ENCODE results near the gene ESPL1.

Gene ESPL1

DNA sequence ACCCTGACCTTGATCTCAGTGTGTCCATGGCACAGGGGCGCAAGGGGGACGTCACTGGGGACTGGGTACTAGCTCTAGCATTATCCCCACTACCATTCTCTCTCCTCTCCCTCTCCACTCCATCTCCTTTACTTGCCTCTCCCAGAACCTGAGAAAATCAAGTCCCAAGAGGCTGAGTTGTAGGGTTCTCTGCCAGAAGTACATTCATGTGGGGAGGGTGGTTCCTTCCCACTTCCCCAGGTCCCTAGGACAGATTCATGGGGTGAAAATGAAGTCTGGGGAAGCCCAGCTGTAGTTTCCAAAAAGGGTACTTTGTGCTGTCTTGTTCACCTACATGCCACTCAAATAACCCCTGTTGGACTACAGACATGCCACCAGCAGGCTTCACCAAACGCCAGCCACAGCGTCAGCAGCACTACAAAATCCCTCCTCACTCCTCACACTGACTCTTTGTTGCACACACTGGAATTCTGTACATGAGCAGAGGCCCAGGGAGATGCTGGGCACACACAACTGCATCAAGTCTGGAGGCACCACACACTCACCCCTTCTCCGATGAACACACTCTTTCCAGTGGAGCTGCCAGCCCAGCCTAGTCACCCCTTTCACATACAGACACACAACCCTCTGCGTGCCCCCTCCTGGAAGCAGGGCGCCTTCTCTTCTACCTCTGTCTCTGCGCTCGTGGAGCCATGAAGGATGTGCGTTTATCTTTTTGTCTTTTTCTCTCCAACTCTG, 43.0 kb upstream of the ESPL1 start:
- ATAC-seq (replicated peaks; ENCODE audit: extremely low read depth, poor library complexity, severe bottlenecking): no peak
- peak overlapping the region; percentile 9 for H3K4me3 Mint-ChIP-seq
- DNase-seq (ENCODE audit: low spot score in 2 of 2): no peak
- H3K36me3 Mint-ChIP-seq (ENCODE audit: insufficient read depth): peaks cover 4% of the 10 kb centered on the region
- H3K27me3 Mint-ChIP-seq: no peaks in the 10 kb centered on the region
- H3K27ac Mint-ChIP-seq (ENCODE audit: low read depth): peak overlapping the region; percentile 11
- H3K9me3 Mint-ChIP-seq: no peaks in the 10 kb centered on the region
- peaks cover 77% of the 10 kb centered on the region for H3K4me1 Mint-ChIP-seq

DNA sequence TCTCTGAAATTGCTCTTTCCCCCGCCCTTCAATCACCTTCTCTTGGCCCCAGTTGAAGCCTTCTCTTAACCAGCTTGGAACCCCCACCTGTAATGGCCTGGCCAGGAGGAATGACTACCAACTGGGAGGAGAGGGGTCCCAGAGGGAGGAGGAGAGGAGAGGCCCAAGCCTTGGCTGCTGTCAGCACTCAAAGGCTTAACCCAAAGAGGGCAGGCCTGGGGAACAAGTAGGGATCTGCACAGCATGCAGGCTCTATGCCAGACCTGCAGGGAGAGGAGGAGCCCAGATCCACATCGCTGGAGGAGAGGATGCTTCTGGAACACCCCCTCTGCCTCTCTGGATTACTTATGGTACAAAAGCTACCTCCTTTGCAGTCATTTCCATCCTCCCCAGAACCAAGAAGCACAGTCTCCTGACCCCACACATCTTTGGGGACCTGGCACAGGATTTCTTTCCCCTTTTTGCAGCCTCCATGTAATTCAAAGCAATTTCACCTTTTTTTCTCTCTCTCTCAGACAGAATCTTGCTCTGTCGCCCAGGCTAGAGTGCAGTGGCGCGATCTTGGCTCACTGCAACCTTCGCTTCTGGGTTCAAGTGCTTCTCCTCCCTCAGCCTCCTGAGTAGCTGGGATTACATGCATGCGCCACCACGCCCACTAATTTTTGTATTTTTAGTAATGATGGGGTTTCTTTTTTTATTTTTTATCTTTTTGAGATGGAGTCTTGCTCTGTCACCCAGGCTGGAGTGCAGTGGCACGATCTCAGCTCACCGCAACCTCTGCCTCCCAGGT, 42.3 kb upstream of the ESPL1 start:
- Mint-ChIP-seq H3K4me3 (no peak overlapping the region), H3K36me3 (ENCODE audit: insufficient read depth) (peaks cover 2% of the 10 kb centered on the region), H3K27me3 (no peaks in the 10 kb centered on the region), H3K9me3 (no peaks in the 10 kb centered on the region), H3K4me1 (peaks cover 76% of the 10 kb centered on the region), H3K27ac (ENCODE audit: low read depth) (peak overlapping the region; percentile 11)
- DNase-seq (ENCODE audit: low spot score in 2 of 2): no peak
- no peak for ATAC-seq (replicated peaks; ENCODE audit: extremely low read depth, poor library complexity, severe bottlenecking)

DNA sequence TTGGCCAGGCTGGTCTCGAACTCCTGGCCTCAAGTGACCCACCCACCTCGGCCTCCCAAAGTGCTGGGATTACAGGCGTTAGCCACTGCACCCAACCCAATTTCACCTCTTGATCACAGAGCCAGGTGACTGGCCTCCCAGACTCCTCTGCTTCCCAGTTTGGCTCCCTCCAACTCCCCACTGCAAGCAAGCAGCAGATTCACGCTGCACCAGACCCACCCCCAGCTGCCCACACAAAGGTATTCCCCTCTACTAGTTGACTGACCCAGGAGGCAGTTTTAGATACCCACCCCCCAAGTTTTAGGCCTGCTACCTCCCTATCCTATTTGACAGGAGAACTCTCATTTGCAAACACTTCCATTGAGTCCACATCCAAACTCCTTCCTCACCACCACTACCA, 41.3 kb upstream of the ESPL1 start:
- peaks cover 2% of the 10 kb centered on the region for H3K36me3 Mint-ChIP-seq (ENCODE audit: insufficient read depth)
- H3K4me3 Mint-ChIP-seq: no peak overlapping the region
- no peak overlapping the region for H3K27ac Mint-ChIP-seq (ENCODE audit: low read depth)
- no peaks in the 10 kb centered on the region for H3K27me3 Mint-ChIP-seq
- ATAC-seq (replicated peaks; ENCODE audit: extremely low read depth, poor library complexity, severe bottlenecking) (no peak), DNase-seq (ENCODE audit: low spot score in 2 of 2) (no peak)
- peaks cover 69% of the 10 kb centered on the region for H3K4me1 Mint-ChIP-seq
- H3K9me3 Mint-ChIP-seq: no peaks in the 10 kb centered on the region

DNA sequence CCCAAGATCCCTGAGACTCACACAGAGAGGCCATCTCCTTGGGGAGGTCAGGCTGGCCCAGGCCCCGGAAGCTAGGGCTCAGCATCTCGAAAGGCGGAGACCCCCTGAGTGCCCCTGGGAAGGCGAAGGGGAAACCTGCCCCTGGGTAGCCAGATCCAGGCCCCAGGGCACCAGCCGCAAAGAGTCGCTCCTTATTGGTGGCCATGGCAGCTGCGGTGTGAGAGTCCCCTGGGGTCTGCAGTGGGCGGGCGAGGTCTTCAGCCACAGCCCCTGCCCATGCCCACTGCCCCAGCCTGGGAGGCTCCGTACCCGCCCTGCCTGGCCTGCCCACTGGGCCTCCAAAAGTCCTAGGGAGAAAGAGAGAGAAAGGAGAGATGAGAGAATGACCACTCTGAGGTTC, 40.8 kb upstream of the ESPL1 start:
- H3K27me3 Mint-ChIP-seq: no peaks in the 10 kb centered on the region
- H3K4me1 Mint-ChIP-seq: peaks cover 66% of the 10 kb centered on the region
- H3K27ac Mint-ChIP-seq (ENCODE audit: low read depth): no peak overlapping the region
- DNase-seq (ENCODE audit: low spot score in 2 of 2) (no peak), ATAC-seq (replicated peaks; ENCODE audit: extremely low read depth, poor library complexity, severe bottlenecking) (no peak)
- H3K9me3 Mint-ChIP-seq: no peaks in the 10 kb centered on the region
- H3K4me3 Mint-ChIP-seq: no peak overlapping the region
- H3K36me3 Mint-ChIP-seq (ENCODE audit: insufficient read depth): peaks cover 3% of the 10 kb centered on the region

DNA sequence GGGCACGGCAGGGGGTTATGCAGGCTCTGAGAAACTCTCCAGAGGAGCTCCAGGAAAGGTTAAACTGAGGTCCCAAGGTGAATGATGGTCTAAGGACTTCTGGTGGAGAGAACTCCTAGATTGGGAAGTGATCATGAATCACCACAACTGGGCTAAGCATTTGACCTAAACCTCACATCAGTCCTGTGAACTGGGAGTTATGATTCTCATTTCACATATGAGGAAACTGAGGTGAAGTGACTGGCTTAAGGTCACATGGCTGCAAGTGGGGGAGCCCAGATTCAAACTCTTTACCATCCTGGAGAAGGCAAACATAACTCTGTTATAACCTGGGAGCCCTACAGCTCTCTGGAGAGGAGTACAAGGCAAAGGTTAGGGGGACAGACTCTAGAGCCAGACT, 40.3 kb upstream of the ESPL1 start:
- H3K4me1 Mint-ChIP-seq: peaks cover 66% of the 10 kb centered on the region
- H3K4me3 Mint-ChIP-seq: no peak overlapping the region
- peaks cover 6% of the 10 kb centered on the region for H3K36me3 Mint-ChIP-seq (ENCODE audit: insufficient read depth)
- no peaks in the 10 kb centered on the region for H3K27me3 Mint-ChIP-seq
- DNase-seq (ENCODE audit: low spot score in 2 of 2) (no peak), ATAC-seq (replicated peaks; ENCODE audit: extremely low read depth, poor library complexity, severe bottlenecking) (no peak)
- H3K27ac Mint-ChIP-seq (ENCODE audit: low read depth): peak overlapping the region; percentile 17
- H3K9me3 Mint-ChIP-seq: no peaks in the 10 kb centered on the region

DNA sequence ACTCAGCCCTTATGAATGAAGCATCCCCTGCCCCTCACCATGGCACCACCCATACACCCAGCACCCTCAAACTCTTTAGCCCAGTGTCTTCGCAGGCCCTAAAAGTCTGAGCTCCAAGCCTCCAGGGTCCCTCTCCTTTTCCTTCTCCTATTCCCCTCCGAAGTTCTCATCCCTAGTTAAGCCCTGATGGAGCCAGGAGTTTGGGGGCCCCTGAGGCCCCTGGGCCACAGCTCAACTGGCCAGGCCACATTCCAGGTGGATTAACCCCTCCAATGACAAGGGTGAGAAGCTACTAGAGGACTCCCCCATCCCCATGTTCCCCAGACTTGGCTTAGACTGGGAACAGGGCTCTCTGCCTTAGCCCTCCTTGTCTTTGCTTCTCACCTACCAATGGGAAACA, 38.6 kb upstream of the ESPL1 start:
- Mint-ChIP-seq H3K36me3 (ENCODE audit: insufficient read depth) (peaks cover 11% of the 10 kb centered on the region), H3K4me3 (peak overlapping the region; percentile 21), H3K9me3 (no peaks in the 10 kb centered on the region), H3K27me3 (no peaks in the 10 kb centered on the region), H3K27ac (ENCODE audit: low read depth) (peak overlapping the region; percentile 6), H3K4me1 (peaks cover 62% of the 10 kb centered on the region)
- no peak for DNase-seq (ENCODE audit: low spot score in 2 of 2)
- ATAC-seq (replicated peaks; ENCODE audit: extremely low read depth, poor library complexity, severe bottlenecking): no peak

DNA sequence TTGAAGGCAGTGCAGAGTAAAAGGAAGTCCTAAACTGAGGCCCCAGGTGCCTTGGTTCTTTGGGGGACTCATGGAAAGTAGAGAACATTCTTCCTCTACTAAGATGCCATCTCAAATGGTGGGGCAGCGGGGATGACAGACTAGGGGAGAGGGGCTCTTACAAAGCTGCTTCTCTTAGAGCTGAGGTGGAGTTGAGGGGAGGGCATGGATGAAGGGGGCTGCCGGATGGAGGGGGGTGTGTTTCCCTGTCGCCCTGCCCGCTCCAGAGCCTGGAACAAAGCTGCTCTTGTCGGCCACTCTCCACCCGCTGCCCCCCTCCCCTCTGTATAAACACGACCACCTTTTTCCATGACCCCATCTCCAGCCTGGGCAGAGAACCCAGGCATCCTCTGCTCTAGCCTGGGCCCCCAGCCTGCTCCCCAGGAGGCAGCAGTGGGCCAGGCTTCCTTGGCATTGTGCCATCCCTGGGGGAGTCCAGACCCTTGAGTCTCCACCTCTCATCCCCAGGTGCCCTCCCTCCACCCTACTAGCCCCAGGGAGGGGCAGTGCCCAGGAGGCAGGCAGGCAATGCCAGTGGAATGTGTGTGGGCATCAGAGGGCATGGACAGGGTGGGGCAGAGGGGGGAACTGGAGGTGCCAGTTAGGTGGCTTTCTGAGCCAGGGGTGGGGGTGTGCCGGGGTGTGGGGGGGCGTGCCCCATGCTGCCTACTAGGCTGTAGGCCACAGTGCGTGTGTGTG, 37.8 kb upstream of the ESPL1 start:
- Mint-ChIP-seq H3K4me1 (peaks cover 56% of the 10 kb centered on the region), H3K36me3 (ENCODE audit: insufficient read depth) (peaks cover 11% of the 10 kb centered on the region), H3K27me3 (no peaks in the 10 kb centered on the region), H3K27ac (ENCODE audit: low read depth) (peak overlapping the region; percentile 6), H3K9me3 (no peaks in the 10 kb centered on the region), H3K4me3 (peak overlapping the region; percentile 21)
- no peak for ATAC-seq (replicated peaks; ENCODE audit: extremely low read depth, poor library complexity, severe bottlenecking)
- no peak for DNase-seq (ENCODE audit: low spot score in 2 of 2)

DNA sequence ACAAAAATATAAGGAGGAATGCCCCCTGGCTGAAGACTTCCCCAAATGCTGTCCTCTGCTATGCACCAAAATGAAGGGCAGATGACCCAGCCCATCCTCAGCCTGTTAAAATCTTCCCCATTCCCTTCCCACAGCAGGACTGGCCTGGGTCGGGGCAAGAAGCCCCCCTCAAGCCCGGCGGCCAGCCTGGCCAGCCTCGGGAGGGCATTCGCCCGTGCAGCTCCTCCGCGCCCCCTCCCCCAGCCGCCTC, 36.5 kb upstream of the ESPL1 start:
- no peak overlapping the region for H3K27ac Mint-ChIP-seq (ENCODE audit: low read depth)
- peak overlapping the region; percentile 93 for H3K4me3 Mint-ChIP-seq
- H3K9me3 Mint-ChIP-seq: no peaks in the 10 kb centered on the region
- DNase-seq (ENCODE audit: low spot score in 2 of 2) (no peak), ATAC-seq (replicated peaks; ENCODE audit: extremely low read depth, poor library complexity, severe bottlenecking) (no peak)
- H3K4me1 Mint-ChIP-seq: peaks cover 64% of the 10 kb centered on the region
- H3K27me3 Mint-ChIP-seq: no peaks in the 10 kb centered on the region
- peaks cover 11% of the 10 kb centered on the region for H3K36me3 Mint-ChIP-seq (ENCODE audit: insufficient read depth)

DNA sequence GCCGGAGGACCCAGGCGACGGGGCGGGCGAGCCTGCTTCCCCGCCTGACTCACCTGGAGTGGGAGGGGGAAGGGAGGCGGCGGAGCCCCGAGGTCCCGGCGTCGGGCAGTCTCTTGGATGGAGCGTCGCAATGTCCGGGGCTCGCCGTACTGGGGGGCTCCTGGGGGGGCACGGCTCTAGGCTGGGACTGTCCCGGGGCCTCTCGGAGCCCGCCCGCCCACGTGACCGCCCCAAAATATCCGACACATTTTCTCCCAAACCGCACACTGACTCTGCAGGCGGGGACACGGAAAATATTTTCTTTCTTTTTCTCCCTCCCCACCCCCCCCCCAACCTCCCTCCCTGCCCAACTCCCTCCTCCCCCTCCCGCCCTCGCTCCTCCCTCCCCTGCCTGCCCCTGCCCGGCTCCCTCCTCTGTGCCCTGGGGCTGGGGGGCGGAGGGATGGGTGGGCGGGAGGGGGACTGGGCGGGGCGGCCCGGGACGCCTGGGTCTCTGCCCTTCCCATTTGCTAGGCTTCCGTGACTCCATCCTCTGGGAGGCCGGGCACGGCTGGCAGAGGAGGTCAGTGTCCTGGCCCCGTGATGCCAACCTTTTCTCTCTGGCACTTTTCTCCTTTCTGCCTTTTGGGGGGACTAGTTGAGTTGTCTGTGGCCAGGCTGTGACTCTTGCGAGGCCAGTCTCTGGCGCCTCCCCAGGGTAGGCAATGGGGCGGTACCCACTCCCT, 36.0 kb upstream of the ESPL1 start, which contains the start of gene RARG:
TSS of gene RARG (minus strand) at position 289 of the 725 bp plus-strand sequence. CDS start 4,664 bp downstream, outside the sequence.
- Mint-ChIP-seq H3K4me3 (peak within 1 kb of the TSS; percentile 93), H3K9me3 (no peaks in the 10 kb centered on the region), H3K27ac (ENCODE audit: low read depth) (peak within 1 kb of the TSS; percentile 89), H3K4me1 (peaks cover 64% of the 10 kb centered on the region), H3K27me3 (no peaks in the 10 kb centered on the region), H3K36me3 (ENCODE audit: insufficient read depth) (peaks cover 11% of the 10 kb centered on the region)
- DNase-seq (ENCODE audit: low spot score in 2 of 2) (peak in 1 of 2 donors; percentile 38), ATAC-seq (replicated peaks; ENCODE audit: extremely low read depth, poor library complexity, severe bottlenecking) (peak; percentile 65)

DNA sequence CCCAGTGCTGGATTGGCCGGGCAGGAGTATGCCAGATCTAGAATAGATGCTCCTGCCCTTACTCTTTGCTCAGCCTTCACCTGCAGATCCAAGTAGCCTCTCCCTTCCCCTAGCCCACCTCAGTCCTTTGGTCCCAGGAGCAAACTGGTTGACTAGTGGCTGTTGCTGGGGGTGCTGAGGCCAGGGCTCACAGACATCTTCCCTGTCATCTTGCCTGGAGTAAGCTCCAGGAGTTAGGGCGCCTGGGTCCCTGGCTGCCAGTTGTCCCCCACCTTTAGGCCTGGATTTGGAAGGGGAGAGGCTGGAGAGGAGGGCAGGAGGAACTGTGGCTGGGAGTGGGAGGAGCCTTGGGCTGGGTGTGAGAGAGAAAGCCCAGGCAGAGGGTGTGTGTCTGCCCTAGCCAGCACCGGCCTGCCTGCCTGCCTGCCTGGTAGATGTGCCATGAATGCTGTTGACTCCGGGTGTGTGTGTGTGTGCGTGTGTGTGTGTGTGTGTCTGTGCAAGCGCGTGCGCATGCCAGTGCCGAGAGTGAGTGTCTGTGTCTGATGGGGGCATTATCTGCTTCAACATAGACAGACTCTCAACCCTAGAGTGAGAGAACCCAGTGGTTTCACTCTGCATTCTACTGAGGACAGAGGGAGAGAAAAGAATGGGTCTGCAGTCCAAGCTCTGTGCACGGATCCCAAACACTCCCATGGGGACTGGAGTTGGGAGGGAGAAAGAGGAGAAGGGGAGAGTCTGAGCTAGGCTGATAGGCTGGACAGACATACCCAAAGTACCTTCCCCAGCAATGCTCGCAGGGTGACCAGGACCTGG, 35.2 kb upstream of the ESPL1 start:
- Mint-ChIP-seq H3K4me1 (peaks cover 66% of the 10 kb centered on the region), H3K36me3 (ENCODE audit: insufficient read depth) (peaks cover 11% of the 10 kb centered on the region), H3K27me3 (no peaks in the 10 kb centered on the region), H3K4me3 (peak overlapping the region; percentile 93), H3K27ac (ENCODE audit: low read depth) (peak overlapping the region; percentile 89), H3K9me3 (no peaks in the 10 kb centered on the region)
- ATAC-seq (replicated peaks; ENCODE audit: extremely low read depth, poor library complexity, severe bottlenecking): peak; percentile 44
- no peak for DNase-seq (ENCODE audit: low spot score in 2 of 2)

DNA sequence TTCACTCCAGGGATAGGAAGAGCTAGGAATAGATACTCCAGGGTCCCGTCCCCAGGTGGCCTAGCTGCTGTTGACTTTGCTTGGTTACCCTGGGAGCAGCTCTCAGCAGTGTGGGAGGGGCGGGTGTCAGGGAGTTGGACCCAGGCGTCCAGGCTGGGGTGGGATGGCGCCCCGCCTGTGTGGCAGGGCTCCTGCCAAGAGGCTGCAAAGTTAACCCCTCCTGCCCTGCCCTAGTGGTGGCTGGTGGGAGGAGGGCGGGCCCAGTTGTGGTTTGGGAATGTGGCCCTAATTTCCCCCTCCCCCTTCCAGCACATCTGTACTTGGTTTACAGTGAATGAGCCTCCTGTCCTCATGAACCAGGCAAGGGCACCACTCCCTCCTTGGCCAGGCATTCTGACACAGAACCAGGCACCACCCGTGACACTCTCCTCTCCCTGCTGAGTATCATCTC, 34.4 kb upstream of the ESPL1 start:
- peaks cover 61% of the 10 kb centered on the region for H3K4me1 Mint-ChIP-seq
- ATAC-seq (replicated peaks; ENCODE audit: extremely low read depth, poor library complexity, severe bottlenecking): no peak
- H3K27me3 Mint-ChIP-seq: no peaks in the 10 kb centered on the region

More for the DNA sequence above, 34.4 kb upstream of the ESPL1 start:
- DNase-seq (ENCODE audit: low spot score in 2 of 2): no peak
- peak overlapping the region; percentile 38 for H3K4me3 Mint-ChIP-seq
- no peaks in the 10 kb centered on the region for H3K9me3 Mint-ChIP-seq
- peaks cover 11% of the 10 kb centered on the region for H3K36me3 Mint-ChIP-seq (ENCODE audit: insufficient read depth)
- H3K27ac Mint-ChIP-seq (ENCODE audit: low read depth): peak overlapping the region; percentile 89
